ENCODE measurements around the gene CYP2R1.

DNA sequence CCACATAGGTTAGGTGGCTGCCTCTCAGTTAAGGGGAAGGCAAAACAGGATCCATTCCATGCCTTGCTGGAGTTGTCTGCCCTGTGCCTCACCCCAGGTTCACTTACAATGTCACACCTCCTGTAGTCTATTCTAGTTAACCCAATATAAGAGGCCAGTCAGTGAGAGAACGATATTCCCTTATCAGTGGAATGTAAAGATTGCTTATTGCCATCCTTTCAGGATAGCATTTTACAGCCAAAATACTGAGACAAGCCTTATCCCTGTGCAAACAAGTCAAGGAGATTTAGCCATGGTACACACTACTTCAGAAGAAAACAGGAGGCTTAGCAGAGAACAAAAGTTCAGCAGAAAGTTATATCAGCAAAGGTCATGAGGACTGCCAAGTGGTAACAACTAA is 5.5 kb downstream of the CYP2R1 start:
- TF ChIP-seq, protein P1, sequence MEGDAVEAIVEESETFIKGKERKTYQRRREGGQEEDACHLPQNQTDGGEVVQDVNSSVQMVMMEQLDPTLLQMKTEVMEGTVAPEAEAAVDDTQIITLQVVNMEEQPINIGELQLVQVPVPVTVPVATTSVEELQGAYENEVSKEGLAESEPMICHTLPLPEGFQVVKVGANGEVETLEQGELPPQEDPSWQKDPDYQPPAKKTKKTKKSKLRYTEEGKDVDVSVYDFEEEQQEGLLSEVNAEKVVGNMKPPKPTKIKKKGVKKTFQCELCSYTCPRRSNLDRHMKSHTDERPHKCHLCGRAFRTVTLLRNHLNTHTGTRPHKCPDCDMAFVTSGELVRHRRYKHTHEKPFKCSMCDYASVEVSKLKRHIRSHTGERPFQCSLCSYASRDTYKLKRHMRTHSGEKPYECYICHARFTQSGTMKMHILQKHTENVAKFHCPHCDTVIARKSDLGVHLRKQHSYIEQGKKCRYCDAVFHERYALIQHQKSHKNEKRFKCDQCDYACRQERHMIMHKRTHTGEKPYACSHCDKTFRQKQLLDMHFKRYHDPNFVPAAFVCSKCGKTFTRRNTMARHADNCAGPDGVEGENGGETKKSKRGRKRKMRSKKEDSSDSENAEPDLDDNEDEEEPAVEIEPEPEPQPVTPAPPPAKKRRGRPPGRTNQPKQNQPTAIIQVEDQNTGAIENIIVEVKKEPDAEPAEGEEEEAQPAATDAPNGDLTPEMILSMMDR (IDR thresholded peaks at IDR 0.05; ENCODE audit: low read depth, low read length) = no peak
- TF ChIP-seq EZH2phosphoT487 (IDR thresholded peaks at IDR 0.05; ENCODE audit: low read depth) = no peak
